ENCODE data around the gene RDH13.

- no peak for TF ChIP-seq CTCF (conservative IDR thresholded peaks at IDR 0.05; ENCODE audit: low read depth in 2 of 2)
- no peak for TF ChIP-seq POLR2AphosphoS5 (IDR thresholded peaks at IDR 0.05; ENCODE audit: low read depth)
- no peak for TF ChIP-seq EZH2 (IDR thresholded peaks at IDR 0.05; ENCODE audit: low read depth, unreplicated experiment)
- TF ChIP-seq CREB1 (CRISPR knock-in tag; IDR thresholded peaks at IDR 0.05; ENCODE audit: low read depth) = no peak
- TF ChIP-seq REST (IDR thresholded peaks at IDR 0.05; ENCODE audit: unreplicated experiment) = no peak
- no peak for TF ChIP-seq EZH2phosphoT487 (IDR thresholded peaks at IDR 0.05; ENCODE audit: unreplicated experiment)
- TF ChIP-seq JUNB (IDR thresholded peaks at IDR 0.05; ENCODE audit: unreplicated experiment) = no peak
- TF ChIP-seq ZNF114 (CRISPR knock-in tag; IDR thresholded peaks at IDR 0.05) = no peak
These were observed 27.6 kb upstream of the RDH13 start for GRCh38 chr19:55090564-55090963.
